GM18951 (cell line): ENCODE data around the gene SFXN5.
"Not testable (repeated sequence)": the region's sequence is repeated elsewhere in the genome, so short reads cannot be mapped to it uniquely, and the experiment has no call there.

Experiments used
- POLR2A ChIP-seq: IDR thresholded peaks from 4 replicates; pipeline ENCODE4 v1.6.1; 2011; ENCODE audit warnings: mild to moderate bottlenecking; ENCODE audit not compliant: insufficient read length, insufficient read depth; ENCODE audit errors: extremely low read depth
- in situ Hi-C: fragments of 300-500 bp; cut with MboI; formaldehyde crosslinking; loops from one replicate; pipeline ENCODE4 v1.12.0; 2022; ENCODE audit warnings: low sequenced_read_pairs, mixed read lengths, inconsistent platforms; ENCODE audit not compliant: unreplicated experiment

The SFXN5 gene

GRCh38 chr2:73109431-73110167 lies 38.1 kb upstream of the SFXN5 start:
- TF ChIP-seq POLR2A = no peak
- in situ Hi-C loops = no loop called here

DNA sequence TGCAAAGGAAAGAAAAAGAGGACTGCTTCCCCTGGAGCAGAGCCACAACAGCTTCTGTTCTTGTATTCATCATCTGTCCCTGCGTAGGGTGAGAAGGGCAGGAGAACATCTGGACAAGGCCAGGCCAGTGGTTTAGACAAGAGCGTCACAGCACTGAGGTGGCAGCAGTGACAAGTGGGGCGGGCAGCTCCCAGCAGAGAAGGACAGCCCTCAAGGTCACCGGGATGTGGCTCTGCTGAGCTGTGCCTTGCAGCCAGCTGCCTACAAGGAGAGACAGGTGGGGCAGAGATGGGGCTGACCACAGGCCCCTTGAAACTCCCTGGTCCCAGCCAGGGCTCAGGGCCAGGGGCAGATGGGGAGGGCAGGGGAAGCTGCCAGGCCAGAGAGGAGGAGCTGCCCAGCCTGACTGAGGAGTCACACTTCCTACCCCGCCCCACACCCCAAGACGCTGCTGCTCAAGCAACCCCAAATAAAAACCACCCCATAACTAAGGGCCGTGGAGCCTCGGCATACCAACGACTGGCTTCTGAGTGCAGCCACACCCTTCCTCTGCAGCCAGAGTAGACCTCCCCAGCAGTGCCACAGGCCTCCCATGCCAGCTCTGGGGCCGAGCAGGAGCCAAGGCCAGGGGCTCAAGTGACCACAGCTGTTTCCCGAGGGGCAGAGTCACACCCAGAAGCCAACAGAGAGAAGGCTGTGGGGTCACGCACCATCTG lies 35.9 kb upstream of the SFXN5 start:
- TF ChIP-seq POLR2A = no peak
- in situ Hi-C loops = no loop called here

- in situ Hi-C loops = no loop called here
- TF ChIP-seq POLR2A = no peak
These were observed 35.3 kb upstream of the SFXN5 start for GRCh38 chr2:73106791-73107190.

GRCh38 chr2:73105511-73105971 lies 34.0 kb upstream of the SFXN5 start:
- in situ Hi-C loops = no loop called here
- TF ChIP-seq POLR2A = no peak

DNA sequence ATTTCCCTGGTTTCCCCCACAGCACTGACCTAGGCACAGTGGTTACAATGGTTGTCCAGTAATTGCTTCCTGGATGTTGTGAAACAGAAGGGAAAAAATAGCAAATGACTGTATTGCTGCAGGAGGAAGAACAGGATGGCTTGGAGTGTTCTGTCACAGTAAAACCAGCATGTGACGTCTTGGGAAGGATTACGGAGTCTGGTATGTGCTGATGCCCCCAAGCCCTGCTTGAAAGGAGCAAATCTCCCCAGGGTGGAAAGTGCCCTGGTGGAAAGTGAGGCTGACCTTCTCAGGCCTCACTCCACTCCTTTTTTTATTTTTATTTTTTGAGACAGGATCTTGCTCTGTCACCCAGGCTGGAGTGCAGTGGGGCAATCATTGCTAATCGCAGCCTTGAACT lies 33.4 kb upstream of the SFXN5 start:
- in situ Hi-C loops = no loop called here
- TF ChIP-seq POLR2A = no peak

GRCh38 chr2:73103018-73103542 lies 31.6 kb upstream of the SFXN5 start:
- in situ Hi-C loops = no loop called here
- TF ChIP-seq POLR2A = no peak

GRCh38 chr2:73101626-73102256 lies 30.2 kb upstream of the SFXN5 start:
- no peak for TF ChIP-seq POLR2A
- in situ Hi-C loops = no loop called here

GRCh38 chr2:73100956-73101355 lies 29.4 kb upstream of the SFXN5 start:
- no peak for TF ChIP-seq POLR2A
- in situ Hi-C loops = no loop called here

DNA sequence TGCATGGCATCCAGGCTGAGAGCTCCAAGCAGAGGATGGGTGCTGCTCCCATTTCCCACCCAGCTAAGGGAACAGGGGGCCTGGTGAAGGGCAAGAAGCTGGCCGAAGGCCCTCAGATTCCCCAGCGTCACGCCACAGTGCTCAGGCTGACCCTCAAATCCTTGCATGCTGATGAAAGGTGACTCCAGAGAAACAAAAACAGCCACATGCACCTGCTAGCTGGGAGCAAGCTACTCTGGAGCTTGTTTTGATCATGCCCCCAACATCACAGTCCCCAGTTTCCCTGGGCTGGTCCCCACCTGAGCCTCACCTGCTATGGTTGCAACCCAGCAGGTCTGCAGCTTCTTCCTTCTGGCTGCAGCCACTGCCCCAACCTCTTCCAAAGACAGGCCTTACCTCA lies 28.0 kb upstream of the SFXN5 start:
- in situ Hi-C loops = no loop called here
- TF ChIP-seq POLR2A = no peak

- in situ Hi-C loops = no loop called here
- no peak for TF ChIP-seq POLR2A
These were observed 24.4 kb upstream of the SFXN5 start for GRCh38 chr2:73095910-73096309.

DNA sequence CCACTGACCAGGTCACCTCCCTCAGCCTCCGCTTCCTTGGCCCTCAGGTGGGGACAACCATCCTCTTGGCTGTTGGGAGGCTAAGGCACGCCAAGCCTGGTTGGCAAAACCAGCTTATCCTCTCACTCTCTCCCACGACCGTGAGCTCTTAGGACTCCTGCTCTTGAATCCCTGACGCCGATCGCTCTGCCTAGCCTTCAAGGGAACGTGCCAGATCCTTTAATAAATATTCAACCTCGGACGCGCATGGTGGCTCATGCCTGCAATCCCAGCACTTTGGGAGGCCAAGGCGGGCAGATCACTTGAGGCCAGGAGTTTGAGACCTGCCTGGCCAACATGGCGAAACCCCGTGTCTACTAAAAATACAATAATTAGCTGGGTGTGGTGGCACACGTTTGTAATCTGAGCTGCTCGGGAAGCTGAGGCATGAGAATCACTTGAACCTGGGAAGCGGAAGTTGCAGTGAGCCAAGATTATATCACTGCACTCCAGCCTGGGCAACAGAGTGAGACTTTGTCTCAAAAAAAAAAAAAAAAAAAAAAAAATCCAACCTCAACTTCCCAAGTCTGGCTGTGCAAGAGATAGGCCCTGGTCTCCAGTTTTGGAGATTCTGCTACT lies 22.2 kb upstream of the SFXN5 start:
- in situ Hi-C loops = not testable (repeated sequence)

DNA sequence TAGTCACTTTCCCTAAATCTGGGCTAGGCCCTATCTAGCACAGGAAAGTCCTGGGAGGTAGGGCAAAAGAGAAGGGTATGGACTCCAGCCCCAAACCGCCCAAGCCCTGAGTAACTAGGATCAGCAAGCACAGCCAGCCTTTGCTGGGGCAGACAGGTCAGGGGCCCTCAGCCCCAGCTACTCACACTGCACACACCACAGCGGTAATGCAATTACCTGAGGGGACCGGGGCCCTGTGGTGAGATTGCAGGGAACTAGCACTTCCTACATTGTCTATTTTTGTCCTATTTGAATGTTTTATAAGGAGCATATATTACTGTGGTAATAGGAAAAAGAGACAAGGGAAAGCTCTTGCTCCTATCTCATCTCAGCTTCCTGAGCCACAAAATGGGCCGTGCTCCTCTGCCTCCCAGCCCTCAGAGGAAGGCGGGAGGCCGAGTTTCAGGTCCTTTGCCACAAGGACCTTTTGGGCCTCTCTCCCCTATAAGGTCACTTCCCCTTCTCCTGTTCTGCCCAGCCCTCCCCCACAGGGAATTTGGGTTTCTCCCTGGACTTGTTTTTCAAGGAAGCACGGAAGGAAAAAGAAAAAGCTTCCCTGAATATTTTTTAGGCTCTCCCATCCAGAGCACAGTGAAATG lies 20.8 kb upstream of the SFXN5 start:
- in situ Hi-C loops = no loop called here
- no peak for TF ChIP-seq POLR2A

DNA sequence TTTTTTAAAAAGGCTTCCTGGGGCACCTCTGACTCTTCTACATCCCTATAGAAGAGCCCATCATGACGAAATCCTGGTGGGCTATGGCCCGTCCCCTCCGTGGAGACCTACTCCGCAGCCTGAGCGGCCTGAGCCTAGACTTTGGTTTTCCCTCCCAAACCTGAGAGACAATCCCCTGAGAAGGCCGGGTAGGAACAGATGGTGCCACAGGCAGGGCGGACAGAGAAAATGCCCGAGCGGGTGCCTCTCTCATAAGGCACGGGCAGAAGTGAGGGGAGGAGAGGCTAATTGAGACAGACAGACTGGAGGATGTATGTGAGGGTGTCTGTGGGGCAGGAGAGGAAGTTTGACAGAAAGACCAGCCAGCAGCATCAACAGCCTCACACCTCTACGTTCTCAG lies 20.2 kb upstream of the SFXN5 start:
- TF ChIP-seq POLR2A = no peak
- in situ Hi-C loops = no loop called here
